ENCODE results near the gene ATP1B2. TPM values are rescaled to one million over a fixed set of nuclear protein-coding genes. Genes with fewer than 3 reads are reported as not detected.

The ATP1B2 gene
- total and polyA plus RNA-seq, 2 of the 8 experiments (the other 6 are each of a cell fraction or from before 2014, with no cell fraction given) = 9.1 to 21.0 TPM

DNA sequence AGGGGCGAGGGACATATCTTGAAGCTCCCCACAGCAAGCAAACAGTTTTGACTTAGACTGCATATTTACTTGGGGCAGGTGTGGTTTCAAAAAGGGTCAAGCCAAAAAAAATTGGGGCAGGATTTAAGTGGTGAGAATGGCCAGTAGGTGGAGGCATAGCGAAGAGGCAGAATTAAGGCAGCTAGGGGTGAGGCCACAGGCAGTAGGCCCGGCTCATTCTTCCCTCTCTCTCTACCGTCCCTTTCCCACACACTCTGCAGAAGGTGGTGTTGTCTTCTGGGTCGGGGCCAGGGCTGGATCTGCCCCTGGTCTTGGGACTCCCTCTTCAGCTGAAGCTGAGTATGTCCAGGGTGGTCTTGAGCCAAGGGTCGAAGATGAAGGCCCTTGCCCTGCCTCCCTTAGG, 18.2 kb upstream of the ATP1B2 start (continued):
- no peak for TF ChIP-seq SP2 (IDR thresholded peaks at IDR 0.05; ENCODE audit: low read length)

Measured in H1 (cell line).